SK-N-SH (cell line): ENCODE measurements around the gene ARHGEF12. TPM values are rescaled to one million over a fixed set of nuclear protein-coding genes. Genes with fewer than 3 reads are reported as not detected.

Experiments
- CTCF ChIA-PET: fragments of 300-600, 350-600 bp; formaldehyde crosslinking; extraction: SDS; loops from one replicate; lab custom pipeline; 2021; lab: Yijun Ruan, JAX
- POLR2A ChIA-PET: fragments of 350-600 bp; sonication (Branson Sonifier 250); formaldehyde crosslinking; extraction: SDS; loops from one replicate; lab custom pipeline; 2020; ENCODE audit warnings: antibody characterized with exemption, inconsistent platforms; lab: Yijun Ruan, JAX
- DNase-seq: peaks from one replicate; pipeline ENCODE4 v3.0.0; 2012
- H2AFZ ChIP-seq: fragments of 200-600 bp; sonication (generic); 2 replicates; pipeline ENCODE4 v1.8.1; 2016; ENCODE audit warnings: antibody characterized with exemption, mild to moderate bottlenecking, low read depth
- H3F3A ChIP-seq: fragments of 200-600 bp; sonication (generic); replicated peaks from 2 replicates; pipeline ENCODE3; 2016; ENCODE audit warnings: antibody characterized with exemption, mild to moderate bottlenecking; ENCODE audit not compliant: insufficient read depth
- H3K27ac ChIP-seq, 2 experiments: fragments of 200-500 bp in 1 of 2; fragments of 200-600 bp in 1 of 2; sonication (Bioruptor generic) in 1 of 2; sonication (generic), shearing (Covaris generic) in 1 of 2; 2 replicates each; pipeline versions ENCODE4 v1.5.1 to v1.6.1; 2014 to 2016; ENCODE audit warnings: low read depth in 2 of 2, inconsistent platforms in 1 of 2, low read length in 1 of 2, mild to moderate bottlenecking in 1 of 2, mixed read lengths in 1 of 2
- H3K27me3 ChIP-seq: fragments of 200-600 bp; sonication (generic), shearing (Covaris generic); 2 replicates; pipeline ENCODE4 v1.6.1; 2016; ENCODE audit warnings: mixed run types; ENCODE audit not compliant: insufficient read depth
- H3K36me3 ChIP-seq, 2 experiments: fragments of 200-500 bp in 1 of 2; fragments of 200-600 bp in 1 of 2; sonication (Bioruptor generic) in 1 of 2; sonication (generic) in 1 of 2; replicated peaks in 1 of 2; 2 replicates each; pipeline versions ENCODE3 to v1.5.1; 2014 to 2016; ENCODE audit warnings: low read length in 1 of 2, mild to moderate bottlenecking in 1 of 2; ENCODE audit not compliant: insufficient read depth in 2 of 2, control insufficient read depth in 1 of 2
- H3K4me1 ChIP-seq, 2 experiments: fragments of 200-500 bp in 1 of 2; fragments of 200-600 bp in 1 of 2; sonication (Bioruptor generic) in 1 of 2; sonication (generic), shearing (Covaris generic) in 1 of 2; 2 replicates each; pipeline versions ENCODE4 v1.5.1 to v1.6.1; 2014 to 2016; ENCODE audit warnings: low read depth in 1 of 2, low read length in 1 of 2, mixed run types in 1 of 2; ENCODE audit not compliant: insufficient read depth in 2 of 2, control insufficient read depth in 1 of 2
- H3K4me2 ChIP-seq: fragments of 200-600 bp; sonication (generic), shearing (Covaris generic); 2 replicates; pipeline ENCODE4 v1.6.1; 2017; ENCODE audit warnings: mixed run types
- H3K4me3 ChIP-seq, 2 experiments: fragments of 200-500 bp in 1 of 2; fragments of 200-600 bp in 1 of 2; sonication (Bioruptor generic) in 1 of 2; sonication (generic), shearing (Covaris generic) in 1 of 2; 2 replicates each; pipeline versions ENCODE4 v1.5.1 to v1.8.1; 2014 to 2016; ENCODE audit warnings: low read depth in 2 of 2, inconsistent platforms in 1 of 2, low read length in 1 of 2, mild to moderate bottlenecking in 1 of 2, mixed read lengths in 1 of 2, moderate library complexity in 1 of 2
- H3K79me2 ChIP-seq: fragments of 200-600 bp; sonication (generic); 2 replicates; pipeline ENCODE4 v1.8.1; 2017; ENCODE audit warnings: mild to moderate bottlenecking; ENCODE audit not compliant: insufficient read depth
- H3K9ac ChIP-seq: fragments of 200-600 bp; sonication (generic); 2 replicates; pipeline ENCODE4 v1.6.1; 2017; ENCODE audit warnings: mixed run types
- H3K9me2 ChIP-seq: fragments of 200-600 bp; sonication (generic); 2 replicates; pipeline ENCODE4 v1.6.1; 2017; ENCODE audit warnings: mixed run types
- H3K9me3 ChIP-seq: fragments of 200-600 bp; sonication (generic); 2 replicates; pipeline ENCODE4 v1.6.1; 2017; ENCODE audit warnings: mixed run types, mild to moderate bottlenecking, moderate library complexity
- H4K20me1 ChIP-seq: fragments of 200-600 bp; sonication (generic); 2 replicates; pipeline ENCODE4 v1.6.1; 2017; ENCODE audit warnings: mild to moderate bottlenecking, mixed run types; ENCODE audit not compliant: insufficient read depth
- CTCF ChIP-seq: fragments of 200-600 bp; sonication (generic); IDR thresholded peaks from 2 replicates; pipeline ENCODE4 v1.6.1; 2017; ENCODE audit warnings: antibody characterized with exemption, mild to moderate bottlenecking, moderate library complexity
- ELF1 ChIP-seq: IDR thresholded peaks from 2 replicates; pipeline ENCODE4 v1.4.0; 2012
- EP300 ChIP-seq, 2 experiments: IDR thresholded peaks; 2 replicates each; pipeline versions ENCODE4 v1.4.0 to v1.6.1; 2012; ENCODE audit warnings: borderline replicate concordance in 1 of 2, low read depth in 1 of 2, low read length in 1 of 2
- GATA2 ChIP-seq: sonication (generic); formaldehyde crosslinking; IDR thresholded peaks from 2 replicates; pipeline ENCODE4 v1.5.0; 2020; ENCODE audit warnings: mild to moderate bottlenecking, missing genetic modification reagents
- IRF3 ChIP-seq: fragments of 150-350 bp; IDR thresholded peaks from 2 replicates; pipeline ENCODE4 v1.6.1; 2016; ENCODE audit warnings: mild to moderate bottlenecking, low read depth, low read length
- JUND ChIP-seq: IDR thresholded peaks from 2 replicates; pipeline ENCODE4 v1.4.0; 2012
- NFIC ChIP-seq: IDR thresholded peaks from 2 replicates; pipeline ENCODE4 v1.4.0; 2012; ENCODE audit warnings: borderline replicate concordance
- RCOR1 ChIP-seq: fragments of 150-350 bp; IDR thresholded peaks from 2 replicates; pipeline ENCODE4 v1.6.1; 2017; ENCODE audit warnings: antibody characterized with exemption, low read length
- RXRA ChIP-seq: IDR thresholded peaks from 2 replicates; pipeline ENCODE4 v1.4.0; 2012; ENCODE audit warnings: low read depth, mild to moderate bottlenecking, borderline replicate concordance
- SIN3A ChIP-seq: IDR thresholded peaks from 2 replicates; pipeline ENCODE4 v1.6.1; 2012; ENCODE audit warnings: low read depth, mild to moderate bottlenecking, low read length, moderate library complexity, borderline replicate concordance
- TAF1 ChIP-seq: IDR thresholded peaks from 2 replicates; pipeline ENCODE4 v1.6.1; 2012; ENCODE audit warnings: low read depth, mild to moderate bottlenecking, low read length, moderate library complexity, borderline replicate concordance
- YY1 ChIP-seq: IDR thresholded peaks from 2 replicates; pipeline ENCODE4 v1.4.0; 2012; ENCODE audit warnings: low read depth, mild to moderate bottlenecking
- ZBTB33 ChIP-seq: IDR thresholded peaks from 2 replicates; pipeline ENCODE4 v1.4.0; 2012; ENCODE audit warnings: low read depth, borderline replicate concordance
- WGBS: methylation state at CpG from one replicate; pipeline ENCODE4 v1.1.6; 2017; ENCODE audit warnings: low lambda C conversion rate; 5-methylcytosine and 5-hydroxymethylcytosine counted together
- polyA plus RNA-seq, 3 experiments: library from polyadenylated mRNA; depleted of rRNA; stranded (reverse); fragments of >200 nt; gene quantifications; 2 replicates each; pipeline ENCODE4 v1.2.3, GENCODE V29; 2012

Gene ARHGEF12
- polyA plus RNA-seq, 1 of the 3 experiments (the other 2 are of a cell fraction): 12.3 TPM

GRCh38 chr11:120532832-120533196, 196.6 kb downstream of the ARHGEF12 start:
- no peaks in the 10 kb centered on the region for H3K79me2 ChIP-seq
- TF ChIP-seq IRF3 (no peak), ELF1 (no peak), GATA2 (CRISPR knock-in tag) (no peak), YY1 (no peak), TAF1 (no peak), ZBTB33 (no peak), JUND (no peak), RXRA (no peak), CTCF (no peak)
- TF ChIP-seq, all 33 proteins: peak for 0
- no peak overlapping the region for H2AFZ ChIP-seq
- DNase-seq: no peak
- H3K4me1 ChIP-seq: peaks cover 0 to 2% of the 10 kb centered on the region in 2 experiments; a peak in 2 of 4 replicates
- H3K9me3 ChIP-seq: no peaks in the 10 kb centered on the region
- peaks cover 10% of the 10 kb centered on the region; the same call in 1 of the 2 replicates for H3K27me3 ChIP-seq
- no peaks in the 10 kb centered on the region for H3K36me3 ChIP-seq
- no peak overlapping the region for H3K9ac ChIP-seq
- ChIA-PET CTCF (no interaction called here), POLR2A (no interaction called here)
- no peak overlapping the region for H3K27ac ChIP-seq
- WGBS: 64% methylated on average over 5 of the region's 5 CpGs
- no peaks in the 10 kb centered on the region for H4K20me1 ChIP-seq
- no peak overlapping the region for H3K4me2 ChIP-seq
- no peaks in the 10 kb centered on the region for H3K9me2 ChIP-seq
- no peaks in the 10 kb centered on the region for H3F3A ChIP-seq
- H3K4me3 ChIP-seq: no peak overlapping the region

GRCh38 chr11:120536091-120536796, 200.0 kb downstream of the ARHGEF12 start:
- CTCF ChIA-PET: interaction anchor here (1.1 to 2.4 kb wide), 4 partner anchors 10 to 25 kb away, joined by 3 to 6 read pairs (median 4); partner anchors contain the start of gene GRIK4
- H3K79me2 ChIP-seq: no peaks in the 10 kb centered on the region
- POLR2A ChIA-PET: no interaction called here
- H3K4me1 ChIP-seq: peaks cover 0 to 25% of the 10 kb centered on the region in 2 experiments; a peak in 2 of 4 replicates
- WGBS: 75% methylated on average over 13 of the region's 13 CpGs
- no peak overlapping the region for H3K27ac ChIP-seq
- H3K36me3 ChIP-seq: no peaks in the 10 kb centered on the region
- H2AFZ ChIP-seq: no peak overlapping the region
- H3K27me3 ChIP-seq: no peaks in the 10 kb centered on the region
- no peak overlapping the region for H3K9ac ChIP-seq
- H4K20me1 ChIP-seq: no peaks in the 10 kb centered on the region
- no peaks in the 10 kb centered on the region for H3F3A ChIP-seq
- no peak overlapping the region for H3K4me3 ChIP-seq
- H3K4me2 ChIP-seq: no peak overlapping the region
- DNase-seq: no peak
- no peaks in the 10 kb centered on the region for H3K9me3 ChIP-seq
- TF ChIP-seq JUND (no peak), ZBTB33 (no peak), NFIC (no peak), SIN3A (no peak), EP300 (IDR thresholded peaks at IDR 0.05; ENCODE audit: borderline replicate concordance in 1 of 2, low read depth in 1 of 2, low read length in 1 of 2) (no peak), RCOR1 (no peak)
- no peaks in the 10 kb centered on the region for H3K9me2 ChIP-seq
